Thymus (tissue), 11 donors: ENCODE results near the gene LGALS4. TPM values are rescaled to one million over a fixed set of nuclear protein-coding genes. Genes with fewer than 3 reads are reported as not detected.
"Not testable (repeated sequence)": the region's sequence is repeated elsewhere in the genome, so short reads cannot be mapped to it uniquely, and the experiment has no call there.

Experiments used
- DNase-seq, 9 donors: peaks; one replicate each; pipeline ENCODE4 v3.0.0-alpha.2; 2013; ENCODE audit warnings: low spot score in 9 of 9, low read depth in 6 of 9, missing footprints in 1 of 9
- H3K27ac ChIP-seq, 2 donors: one replicate each; pipeline ENCODE4 v1.5.1; 2013; ENCODE audit warnings: control low read depth in 1 of 2, low read depth in 1 of 2, low read length in 1 of 2, mild to moderate bottlenecking in 1 of 2, moderate library complexity in 1 of 2
- H3K27me3 ChIP-seq, 2 donors: one replicate each; pipeline ENCODE4 v1.5.1; 2013; ENCODE audit warnings: low read length in 1 of 2; ENCODE audit not compliant: control insufficient read depth in 2 of 2, insufficient read depth in 1 of 2
- H3K36me3 ChIP-seq, 2 donors: one replicate each; pipeline ENCODE4 v1.5.1; 2013; ENCODE audit warnings: low read length in 1 of 2, mild to moderate bottlenecking in 1 of 2, moderate library complexity in 1 of 2; ENCODE audit not compliant: control insufficient read depth in 2 of 2, insufficient read depth in 2 of 2
- H3K4me1 ChIP-seq, 2 donors: one replicate each; pipeline ENCODE4 v1.5.1; 2013; ENCODE audit warnings: low read length in 2 of 2; ENCODE audit not compliant: control insufficient read depth in 2 of 2, insufficient read depth in 2 of 2
- H3K4me3 ChIP-seq, 2 donors: one replicate each; pipeline ENCODE4 v1.5.1; 2013; ENCODE audit warnings: low read length in 2 of 2, control low read depth in 1 of 2, mild to moderate bottlenecking in 1 of 2
- H3K9me3 ChIP-seq, 2 donors: one replicate each; pipeline ENCODE4 v1.5.1; 2013; ENCODE audit warnings: low read length in 1 of 2, mild to moderate bottlenecking in 1 of 2; ENCODE audit not compliant: control insufficient read depth in 2 of 2, insufficient read depth in 1 of 2
- WGBS: extraction: QIAGEN DNeasy Blood & Tissue Kit; methylation state at CpG from one replicate; pipeline ENCODE4 v1.1.7; 2013; 5-methylcytosine and 5-hydroxymethylcytosine counted together
- polyA plus RNA-seq: library from polyadenylated mRNA; stranded (reverse); fragments of 200-250 nt; gene quantifications from one replicate; pipeline ENCODE4 v1.2.3, GENCODE V29; 2013
- total RNA-seq: library from RNA; stranded (reverse); fragments of 120-200 nt; gene quantifications from one replicate; pipeline ENCODE4 v1.2.4, GENCODE V29; 2013
- donor health status: healthy.

LGALS4 gene
- total and polyA plus RNA-seq, 2 donors = 1.1 to 6.8 TPM

GRCh38 chr19:38831142-38831605, 18.4 kb upstream of the LGALS4 start:
- DNase-seq = peak in 1 of 9 donors; percentile 9
- no peaks in the 10 kb centered on the region for H3K27me3 ChIP-seq
- 10% methylated on average over 16 of the region's 16 CpGs for WGBS
- peak overlapping the region; percentile 22 to 64 for H3K27ac ChIP-seq
- H3K4me1 ChIP-seq = peaks cover 2 to 10% of the 10 kb centered on the region in 2 donors
- peaks cover 17 to 21% of the 10 kb centered on the region in 2 donors for H3K36me3 ChIP-seq
- H3K9me3 ChIP-seq = no peaks in the 10 kb centered on the region
- H3K4me3 ChIP-seq = peak overlapping the region; percentile 69 to 91

- H3K36me3 ChIP-seq = peaks cover 11% of the 10 kb centered on the region in 2 donors
- H3K4me1 ChIP-seq = peaks cover 2 to 10% of the 10 kb centered on the region in 2 donors
- no peak overlapping the region for H3K4me3 ChIP-seq
- H3K27me3 ChIP-seq = no peaks in the 10 kb centered on the region
- no peak for DNase-seq
- H3K9me3 ChIP-seq = no peaks in the 10 kb centered on the region
- no peak overlapping the region for H3K27ac ChIP-seq
- WGBS = over 99% methylated on average over 4 of the region's 4 CpGs
Observed at GRCh38 chr19:38830039-38830733, 17.4 kb upstream of the LGALS4 start.

- not testable (repeated sequence) for H3K27me3 ChIP-seq, DNase-seq, H3K27ac ChIP-seq, H3K4me1 ChIP-seq, H3K4me3 ChIP-seq, H3K9me3 ChIP-seq
- H3K36me3 ChIP-seq = peaks cover 8 to 11% of the 10 kb centered on the region in 2 donors
- 96% methylated on average over 7 of the region's 7 CpGs for WGBS
Observed at GRCh38 chr19:38829203-38829602, 16.5 kb upstream of the LGALS4 start.

GRCh38 chr19:38826856-38827551, 14.3 kb upstream of the LGALS4 start:
- Histone ChIP-seq H3K4me3 (no peak overlapping the region), H3K27ac (no peak overlapping the region), H3K36me3 (peaks cover 10 to 16% of the 10 kb centered on the region in 2 donors), H3K4me1 (peaks cover 2 to 7% of the 10 kb centered on the region in 2 donors), H3K9me3 (no peaks in the 10 kb centered on the region), H3K27me3 (no peaks in the 10 kb centered on the region)
- 87% methylated on average over 6 of the region's 6 CpGs for WGBS
- no peak for DNase-seq

- H3K4me3 ChIP-seq, H3K27me3 ChIP-seq, H3K4me1 ChIP-seq, DNase-seq, H3K9me3 ChIP-seq, H3K27ac ChIP-seq: not testable (repeated sequence)
- peaks cover 10 to 19% of the 10 kb centered on the region in 2 donors for H3K36me3 ChIP-seq
- 97% methylated on average over 7 of the region's 7 CpGs for WGBS
Observed at GRCh38 chr19:38825936-38826335, 13.2 kb upstream of the LGALS4 start.

GRCh38 chr19:38821230-38821825, 8.6 kb upstream of the LGALS4 start:
- not testable (repeated sequence) for DNase-seq, H3K9me3 ChIP-seq, H3K27ac ChIP-seq, H3K4me1 ChIP-seq, H3K27me3 ChIP-seq, H3K4me3 ChIP-seq
- H3K36me3 ChIP-seq = peaks cover 9 to 23% of the 10 kb centered on the region in 2 donors
- 96% methylated on average over 29 of the region's 29 CpGs for WGBS

- no peak overlapping the region for H3K27ac ChIP-seq
- H3K27me3 ChIP-seq = no peaks in the 10 kb centered on the region
- WGBS = 98% methylated on average over 13 of the region's 13 CpGs
- H3K4me3 ChIP-seq = no peak overlapping the region
- peaks cover 16 to 40% of the 10 kb centered on the region in 2 donors for H3K36me3 ChIP-seq
- DNase-seq = no peak
- no peaks in the 10 kb centered on the region for H3K4me1 ChIP-seq
- no peaks in the 10 kb centered on the region for H3K9me3 ChIP-seq
Observed at GRCh38 chr19:38819231-38819920, 6.6 kb upstream of the LGALS4 start.

GRCh38 chr19:38817081-38817480, 4.3 kb upstream of the LGALS4 start:
- peaks cover 14 to 34% of the 10 kb centered on the region in 2 donors for H3K36me3 ChIP-seq
- no peaks in the 10 kb centered on the region for H3K4me1 ChIP-seq
- no peaks in the 10 kb centered on the region for H3K27me3 ChIP-seq
- no peaks in the 10 kb centered on the region for H3K9me3 ChIP-seq
- no peak overlapping the region for H3K4me3 ChIP-seq
- DNase-seq = no peak
- 95% methylated on average over 15 of the region's 15 CpGs for WGBS
- no peak overlapping the region for H3K27ac ChIP-seq
